Fibroblast of pulmonary artery (primary cell): ENCODE data around the gene EFCAB6.

ENCODE experiments used
- DNase-seq: peaks from one replicate; pipeline ENCODE4 v3.0.0-alpha.2; 2010; ENCODE audit warnings: low read depth
- H3K4me3 ChIP-seq: replicated peaks from 2 replicates; pipeline ENCODE4 v1.5.1; 2011; ENCODE audit warnings: low read depth, mild to moderate bottlenecking, control low read depth, low read length, moderate library complexity
- TF ChIP-seq, protein P1 (sequence below): IDR thresholded peaks from 2 replicates; pipeline ENCODE4 v1.5.1; 2011; ENCODE audit warnings: mild to moderate bottlenecking, control low read depth, low read length, inconsistent platforms; ENCODE audit errors: missing control alignments

The EFCAB6 gene, protein sequence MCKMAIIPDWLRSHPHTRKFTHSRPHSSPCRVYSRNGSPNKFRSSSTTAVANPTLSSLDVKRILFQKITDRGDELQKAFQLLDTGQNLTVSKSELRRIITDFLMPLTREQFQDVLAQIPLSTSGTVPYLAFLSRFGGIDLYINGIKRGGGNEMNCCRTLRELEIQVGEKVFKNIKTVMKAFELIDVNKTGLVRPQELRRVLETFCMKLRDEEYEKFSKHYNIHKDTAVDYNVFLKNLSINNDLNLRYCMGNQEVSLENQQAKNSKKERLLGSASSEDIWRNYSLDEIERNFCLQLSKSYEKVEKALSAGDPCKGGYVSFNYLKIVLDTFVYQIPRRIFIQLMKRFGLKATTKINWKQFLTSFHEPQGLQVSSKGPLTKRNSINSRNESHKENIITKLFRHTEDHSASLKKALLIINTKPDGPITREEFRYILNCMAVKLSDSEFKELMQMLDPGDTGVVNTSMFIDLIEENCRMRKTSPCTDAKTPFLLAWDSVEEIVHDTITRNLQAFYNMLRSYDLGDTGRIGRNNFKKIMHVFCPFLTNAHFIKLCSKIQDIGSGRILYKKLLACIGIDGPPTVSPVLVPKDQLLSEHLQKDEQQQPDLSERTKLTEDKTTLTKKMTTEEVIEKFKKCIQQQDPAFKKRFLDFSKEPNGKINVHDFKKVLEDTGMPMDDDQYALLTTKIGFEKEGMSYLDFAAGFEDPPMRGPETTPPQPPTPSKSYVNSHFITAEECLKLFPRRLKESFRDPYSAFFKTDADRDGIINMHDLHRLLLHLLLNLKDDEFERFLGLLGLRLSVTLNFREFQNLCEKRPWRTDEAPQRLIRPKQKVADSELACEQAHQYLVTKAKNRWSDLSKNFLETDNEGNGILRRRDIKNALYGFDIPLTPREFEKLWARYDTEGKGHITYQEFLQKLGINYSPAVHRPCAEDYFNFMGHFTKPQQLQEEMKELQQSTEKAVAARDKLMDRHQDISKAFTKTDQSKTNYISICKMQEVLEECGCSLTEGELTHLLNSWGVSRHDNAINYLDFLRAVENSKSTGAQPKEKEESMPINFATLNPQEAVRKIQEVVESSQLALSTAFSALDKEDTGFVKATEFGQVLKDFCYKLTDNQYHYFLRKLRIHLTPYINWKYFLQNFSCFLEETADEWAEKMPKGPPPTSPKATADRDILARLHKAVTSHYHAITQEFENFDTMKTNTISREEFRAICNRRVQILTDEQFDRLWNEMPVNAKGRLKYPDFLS (N-terminal part only)

DNA sequence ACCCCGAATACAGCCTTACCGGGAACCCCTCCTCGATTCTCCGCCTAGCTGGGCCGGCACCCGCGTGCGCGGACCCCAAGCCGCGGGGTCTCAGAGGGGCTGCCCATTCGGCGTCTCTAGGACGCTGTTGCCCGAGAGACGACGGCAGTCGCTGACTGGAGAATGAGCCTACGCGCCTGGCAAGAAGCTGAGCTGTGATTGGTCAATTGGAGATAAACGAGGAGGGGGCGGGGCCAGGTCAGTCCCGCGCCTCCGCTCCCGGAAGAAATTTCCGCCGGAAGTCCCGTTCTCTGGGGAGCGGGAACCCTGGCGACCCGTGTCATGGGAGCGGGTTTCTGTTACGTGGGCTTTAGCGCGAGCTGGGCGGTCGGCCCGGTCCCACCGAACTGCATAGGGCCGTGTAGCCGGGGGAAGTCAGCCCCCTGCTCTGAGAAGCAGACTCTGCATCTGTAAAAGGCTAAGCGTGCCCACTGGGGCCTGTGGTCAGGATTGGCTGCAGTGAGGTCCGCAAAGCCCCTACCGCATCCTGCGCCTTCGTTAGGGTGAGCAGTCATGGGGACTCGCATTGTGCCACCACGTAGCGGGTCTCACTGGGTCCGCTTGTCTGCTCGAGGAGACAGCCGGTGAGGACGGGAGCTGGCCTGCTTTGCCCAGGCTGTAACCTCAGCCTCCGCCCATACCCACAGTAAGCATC is at the start of gene EFCAB6:
Gene EFCAB6 (minus strand): TSS at position 157 of the 694 bp plus-strand sequence. CDS start 29,987 bp downstream, outside the sequence.
- DNase-seq: peak; percentile 94
- TF ChIP-seq, protein P1, sequence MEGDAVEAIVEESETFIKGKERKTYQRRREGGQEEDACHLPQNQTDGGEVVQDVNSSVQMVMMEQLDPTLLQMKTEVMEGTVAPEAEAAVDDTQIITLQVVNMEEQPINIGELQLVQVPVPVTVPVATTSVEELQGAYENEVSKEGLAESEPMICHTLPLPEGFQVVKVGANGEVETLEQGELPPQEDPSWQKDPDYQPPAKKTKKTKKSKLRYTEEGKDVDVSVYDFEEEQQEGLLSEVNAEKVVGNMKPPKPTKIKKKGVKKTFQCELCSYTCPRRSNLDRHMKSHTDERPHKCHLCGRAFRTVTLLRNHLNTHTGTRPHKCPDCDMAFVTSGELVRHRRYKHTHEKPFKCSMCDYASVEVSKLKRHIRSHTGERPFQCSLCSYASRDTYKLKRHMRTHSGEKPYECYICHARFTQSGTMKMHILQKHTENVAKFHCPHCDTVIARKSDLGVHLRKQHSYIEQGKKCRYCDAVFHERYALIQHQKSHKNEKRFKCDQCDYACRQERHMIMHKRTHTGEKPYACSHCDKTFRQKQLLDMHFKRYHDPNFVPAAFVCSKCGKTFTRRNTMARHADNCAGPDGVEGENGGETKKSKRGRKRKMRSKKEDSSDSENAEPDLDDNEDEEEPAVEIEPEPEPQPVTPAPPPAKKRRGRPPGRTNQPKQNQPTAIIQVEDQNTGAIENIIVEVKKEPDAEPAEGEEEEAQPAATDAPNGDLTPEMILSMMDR: no peak
- peak within 1 kb of the TSS; percentile 88 for H3K4me3 ChIP-seq

GRCh38 chr22:43861529-43861928 is 49.4 kb upstream of the EFCAB6 start:
- DNase-seq: peak; percentile 39
- TF ChIP-seq, protein P1: no peak
- H3K4me3 ChIP-seq: peak overlapping the region; percentile 57

DNA sequence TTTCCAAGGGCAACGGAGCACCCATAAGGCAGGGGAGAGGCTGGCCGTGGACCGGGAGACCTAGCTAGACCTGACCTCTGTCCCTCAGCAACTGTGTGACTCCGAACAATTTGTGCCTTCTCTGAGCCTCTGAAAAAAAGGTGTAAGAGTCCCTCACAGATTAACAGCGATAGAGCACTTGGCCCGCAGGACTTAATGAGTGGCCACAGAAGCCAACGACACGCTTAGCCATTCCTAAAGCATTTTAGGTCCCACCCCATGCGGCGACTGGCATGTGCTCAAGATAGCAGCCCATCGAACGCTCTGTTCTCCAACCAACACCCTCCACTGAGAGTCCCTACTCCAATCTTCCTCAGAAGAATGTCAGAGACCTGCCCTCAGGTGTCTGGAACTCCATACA is 48.7 kb upstream of the EFCAB6 start:
- no peak for DNase-seq
- TF ChIP-seq, protein P1: no peak
- H3K4me3 ChIP-seq: no peak overlapping the region

- TF ChIP-seq, protein P1: no peak
- DNase-seq: no peak
- H3K4me3 ChIP-seq: no peak overlapping the region
Measured at GRCh38 chr22:43860126-43860525, 48.0 kb upstream of the EFCAB6 start.

GRCh38 chr22:43859621-43860020 is 47.5 kb upstream of the EFCAB6 start:
- H3K4me3 ChIP-seq: no peak overlapping the region
- TF ChIP-seq, protein P1: no peak
- DNase-seq: no peak

GRCh38 chr22:43859176-43859575 is 47.1 kb upstream of the EFCAB6 start:
- TF ChIP-seq, protein P1: no peak
- H3K4me3 ChIP-seq: no peak overlapping the region
- DNase-seq: no peak
